ENCODE results near the gene SLC35A2. TPM values are rescaled to one million over a fixed set of nuclear protein-coding genes. Genes with fewer than 3 reads are reported as not detected.
A peak's percentile ranks its signal among the peaks of the same experiment; 100 is the strongest.

The SLC35A2 gene
- total RNA-seq, 1 experiment from 2014 or later, result 61.4 TPM

DNA sequence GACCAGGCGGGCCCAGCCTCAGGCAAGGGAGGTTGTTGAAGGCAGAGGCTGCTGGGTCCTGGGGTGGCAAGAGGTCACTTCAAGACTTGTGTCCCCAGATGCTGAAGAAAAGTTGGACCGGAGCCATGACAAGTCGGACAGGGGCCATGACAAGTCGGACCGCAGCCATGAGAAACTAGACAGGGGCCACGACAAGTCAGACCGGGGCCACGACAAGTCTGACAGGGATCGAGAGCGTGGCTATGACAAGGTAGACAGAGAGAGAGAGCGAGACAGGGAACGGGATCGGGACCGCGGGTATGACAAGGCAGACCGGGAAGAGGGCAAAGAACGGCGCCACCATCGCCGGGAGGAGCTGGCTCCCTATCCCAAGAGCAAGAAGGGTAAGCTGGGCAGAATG, 9.3 kb downstream of the SLC35A2 start:
- Histone ChIP-seq H3K9me3 (no peaks in the 10 kb centered on the region), H3K36me3 (ENCODE audit: control insufficient read depth, insufficient read depth, low read length) (no peaks in the 10 kb centered on the region; the same call in 1 of the 2 replicates), H3K4me1 (no peaks in the 10 kb centered on the region), H3K27me3 (replicated peaks; ENCODE audit: control insufficient read depth, insufficient read depth, low read length) (no peaks in the 10 kb centered on the region), H3K4me3 (ENCODE audit: low read depth, low read length) (no peak overlapping the region)
- no peaks in the 10 kb centered on the region for H3K9me3 Mint-ChIP-seq (ENCODE audit: unreplicated experiment)
- intact Hi-C loops (cut with micrococcal nuclease; ENCODE audit: unreplicated experiment), result no loop called here
- H3K36me3 Mint-ChIP-seq (ENCODE audit: insufficient read depth, unreplicated experiment), result peaks cover 58% of the 10 kb centered on the region
- H3K4me1 Mint-ChIP-seq (ENCODE audit: low read depth, unreplicated experiment), result no peaks in the 10 kb centered on the region
- no peak overlapping the region for H3K4me3 Mint-ChIP-seq (ENCODE audit: unreplicated experiment)
- TF ChIP-seq CTCF (IDR thresholded peaks at IDR 0.05; ENCODE audit: insufficient read depth in 1 of 2, low read depth in 1 of 2, low read length in 1 of 2, severe bottlenecking in 1 of 2, unreplicated experiment in 1 of 2), result no peak
- TSS peak; percentile 2 for BruUV-seq (replicated peaks)
- ChIA-PET CTCF (no interaction called here), POLR2A (interaction anchor here (1.3 kb wide), 1 partner anchor 10 kb away, joined by 6 read pairs; no protein-coding TSS in a partner anchor)
- DNase-seq, result no peak
- peak overlapping the region; percentile 30 for H3K27ac Mint-ChIP-seq (ENCODE audit: unreplicated experiment)
- no peaks in the 10 kb centered on the region for H3K27me3 Mint-ChIP-seq (ENCODE audit: insufficient read depth, unreplicated experiment)

DNA sequence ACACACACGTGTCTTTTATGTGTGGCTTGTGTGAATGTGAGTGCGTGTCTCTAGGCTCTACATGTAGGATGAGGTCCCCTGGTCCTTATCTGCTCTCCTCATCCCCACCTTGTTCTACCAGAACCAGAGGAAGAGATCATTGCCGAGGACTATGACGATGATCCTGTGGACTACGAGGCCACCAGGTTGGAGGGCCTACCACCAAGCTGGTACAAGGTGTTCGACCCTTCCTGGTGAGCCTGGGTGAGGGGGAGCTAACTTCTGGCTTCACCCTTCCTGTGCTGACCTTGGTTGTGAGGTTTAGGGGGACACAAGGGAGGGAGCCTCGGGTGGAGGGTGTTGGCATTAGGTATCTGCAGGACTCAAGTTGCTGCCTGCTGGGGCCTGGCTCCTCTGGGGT, 10.4 kb downstream of the SLC35A2 start:
- BruUV-seq (replicated peaks), result no TSS peak
- no peaks in the 10 kb centered on the region for H3K27me3 Mint-ChIP-seq (ENCODE audit: insufficient read depth, unreplicated experiment)
- H3K4me3 ChIP-seq (ENCODE audit: low read depth, low read length), result no peak overlapping the region
- no peaks in the 10 kb centered on the region; the same call in 1 of the 2 replicates for H3K36me3 ChIP-seq (ENCODE audit: control insufficient read depth, insufficient read depth, low read length)
- no peaks in the 10 kb centered on the region for H3K4me1 ChIP-seq
- intact Hi-C loops (cut with micrococcal nuclease; ENCODE audit: unreplicated experiment), result no loop called here
- no peaks in the 10 kb centered on the region for H3K27me3 ChIP-seq (replicated peaks; ENCODE audit: control insufficient read depth, insufficient read depth, low read length)
- no peak for DNase-seq
- H3K4me1 Mint-ChIP-seq (ENCODE audit: low read depth, unreplicated experiment), result no peaks in the 10 kb centered on the region
- no peak overlapping the region for H3K4me3 Mint-ChIP-seq (ENCODE audit: unreplicated experiment)
- ChIA-PET POLR2A (interaction anchor here (1.0 kb wide), 1 partner anchor 11 kb away, joined by 4 read pairs; no protein-coding TSS in a partner anchor), CTCF (no interaction called here)
- no peaks in the 10 kb centered on the region for H3K9me3 ChIP-seq
- no peak for TF ChIP-seq CTCF (IDR thresholded peaks at IDR 0.05; ENCODE audit: insufficient read depth in 1 of 2, low read depth in 1 of 2, low read length in 1 of 2, severe bottlenecking in 1 of 2, unreplicated experiment in 1 of 2)
- H3K9me3 Mint-ChIP-seq (ENCODE audit: unreplicated experiment), result no peaks in the 10 kb centered on the region
- peaks cover 58% of the 10 kb centered on the region for H3K36me3 Mint-ChIP-seq (ENCODE audit: insufficient read depth, unreplicated experiment)
- no peak overlapping the region for H3K27ac Mint-ChIP-seq (ENCODE audit: unreplicated experiment)

DNA sequence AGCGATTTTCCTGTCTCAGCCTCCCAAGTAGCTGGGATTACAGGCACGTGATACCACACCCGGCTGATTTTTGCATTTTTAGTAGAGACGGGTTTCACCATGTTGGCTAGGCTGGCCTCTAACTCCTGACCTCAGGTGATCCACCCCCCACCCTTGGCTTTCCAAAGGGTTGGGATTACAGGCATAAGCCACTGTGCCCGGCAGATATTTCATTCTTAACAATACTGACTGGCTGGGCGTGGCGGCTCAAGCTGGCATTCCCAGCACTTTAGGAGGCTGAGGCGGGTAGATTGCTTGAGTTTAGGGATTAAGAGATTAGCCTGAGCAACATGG, 12.4 kb downstream of the SLC35A2 start:
- no peaks in the 10 kb centered on the region for H3K27me3 ChIP-seq (replicated peaks; ENCODE audit: control insufficient read depth, insufficient read depth, low read length)
- no peaks in the 10 kb centered on the region for H3K4me1 ChIP-seq
- TF ChIP-seq CTCF (IDR thresholded peaks at IDR 0.05; ENCODE audit: insufficient read depth in 1 of 2, low read depth in 1 of 2, low read length in 1 of 2, severe bottlenecking in 1 of 2, unreplicated experiment in 1 of 2), result no peak
- Mint-ChIP-seq H3K27ac (ENCODE audit: unreplicated experiment) (no peak overlapping the region), H3K4me1 (ENCODE audit: low read depth, unreplicated experiment) (no peaks in the 10 kb centered on the region), H3K36me3 (ENCODE audit: insufficient read depth, unreplicated experiment) (peaks cover 50% of the 10 kb centered on the region), H3K27me3 (ENCODE audit: insufficient read depth, unreplicated experiment) (no peaks in the 10 kb centered on the region), H3K9me3 (ENCODE audit: unreplicated experiment) (no peaks in the 10 kb centered on the region), H3K4me3 (ENCODE audit: unreplicated experiment) (peak overlapping the region; percentile 89)
- H3K4me3 ChIP-seq (ENCODE audit: low read depth, low read length), result peak overlapping the region; percentile 90; the same call in 1 of the 2 replicates
- ChIA-PET CTCF (no interaction called here), POLR2A (no interaction called here)
- intact Hi-C loops (cut with micrococcal nuclease; ENCODE audit: unreplicated experiment), result loop anchor here (5.0 kb wide), 2 partner anchors 97 to 143 kb away; partner anchors contain the start of genes HDAC6 and TFE3
- no peaks in the 10 kb centered on the region; the same call in 1 of the 2 replicates for H3K36me3 ChIP-seq (ENCODE audit: control insufficient read depth, insufficient read depth, low read length)
- DNase-seq, result no peak
- H3K9me3 ChIP-seq, result no peaks in the 10 kb centered on the region
- no TSS peak for BruUV-seq (replicated peaks)

Measured in Caco-2 (cell line).